Middle frontal gyrus (tissue), 1 donor: ENCODE measurements around the gene EYA3.
"Not testable (repeated sequence)": the region's sequence is repeated elsewhere in the genome, so short reads cannot be mapped to it uniquely, and the experiment has no call there.

Experiments
- DNase-seq: peaks from one replicate; pipeline ENCODE4 v3.0.0-alpha.2; 2015; ENCODE audit warnings: low spot score; ENCODE audit errors: extremely low spot score

The EYA3 gene

GRCh38 chr1:28028873-28029654, 59.3 kb downstream of the EYA3 start:
- no peak for DNase-seq

- no peak for DNase-seq
These were observed 60.8 kb downstream of the EYA3 start for GRCh38 chr1:28027660-28028059.

GRCh38 chr1:28027238-28027637, 61.2 kb downstream of the EYA3 start:
- no peak for DNase-seq

- no peak for DNase-seq
These were observed 62.1 kb downstream of the EYA3 start for GRCh38 chr1:28026329-28026728.

- no peak for DNase-seq
These were observed 67.3 kb downstream of the EYA3 start for GRCh38 chr1:28021064-28021463.

GRCh38 chr1:28010969-28011368, 77.4 kb downstream of the EYA3 start:
- no peak for DNase-seq

- DNase-seq: not testable (repeated sequence)
These were observed 85.3 kb downstream of the EYA3 start for GRCh38 chr1:28003117-28003516.

GRCh38 chr1:28002600-28002999, 85.8 kb downstream of the EYA3 start:
- DNase-seq: no peak

- DNase-seq: no peak
These were observed 89.4 kb downstream of the EYA3 start for GRCh38 chr1:27999055-27999454.

- DNase-seq: not testable (repeated sequence)
These were observed 93.9 kb downstream of the EYA3 start for GRCh38 chr1:27994526-27994925.

GRCh38 chr1:27994060-27994459, 94.3 kb downstream of the EYA3 start:
- no peak for DNase-seq

- DNase-seq: peak; percentile 40
These were observed 95.2 kb downstream of the EYA3 start for GRCh38 chr1:27993241-27993640.

GRCh38 chr1:27992276-27992675, 96.1 kb downstream of the EYA3 start:
- no peak for DNase-seq

- DNase-seq: no peak
These were observed 97.4 kb downstream of the EYA3 start for GRCh38 chr1:27990920-27991537.

- DNase-seq: peak; percentile 27
These were observed 107.3 kb downstream of the EYA3 start for GRCh38 chr1:27981145-27981544.

GRCh38 chr1:27980216-27980845, 108.1 kb downstream of the EYA3 start:
- DNase-seq: no peak

- DNase-seq: no peak
These were observed 108.6 kb downstream of the EYA3 start for GRCh38 chr1:27979859-27980201.

GRCh38 chr1:27979151-27979858, 109.1 kb downstream of the EYA3 start:
- peak; percentile 44 for DNase-seq

- no peak for DNase-seq
These were observed 114.0 kb downstream of the EYA3 start for GRCh38 chr1:27974417-27974781.

GRCh38 chr1:27973771-27974416, 114.5 kb downstream of the EYA3 start:
- no peak for DNase-seq

- DNase-seq: no peak
These were observed 116.3 kb downstream of the EYA3 start for GRCh38 chr1:27972141-27972540.

- DNase-seq: no peak
These were observed 116.7 kb downstream of the EYA3 start for GRCh38 chr1:27971674-27972073.
